ENCODE measurements around the gene PACS1. TPM values are rescaled to one million over a fixed set of nuclear protein-coding genes. Genes with fewer than 3 reads are reported as not detected.

The PACS1 gene
- total and polyA plus RNA-seq, 8 donors, result 14.7 to 269 (median 51.0) TPM

- H3K36me3 ChIP-seq, result peaks cover 0 to 12% (median 6%) of the 10 kb centered on the region in 4 donors
- peak overlapping the region in 2 of 4 donors; percentile 60 to 87 for H3K4me3 ChIP-seq
- H3K27me3 ChIP-seq, result peaks cover 0 to 47% (median 19%) of the 10 kb centered on the region in 3 donors
- 60 to 75% (median 74%) methylated on average over 2 of the region's 2 CpGs for WGBS, 5 donors
- peak overlapping the region in 2 of 5 donors; percentile 92 to 93 for H3K27ac ChIP-seq
- no peaks in the 10 kb centered on the region for H3K9me3 ChIP-seq
- peaks cover 25 to 60% (median 51%) of the 10 kb centered on the region in 4 donors for H3K4me1 ChIP-seq
- TF ChIP-seq POLR2A (IDR thresholded peaks at IDR 0.05) (no peak), CTCF (IDR thresholded peaks at IDR 0.05) (no peak), EP300 (IDR thresholded peaks at IDR 0.05) (no peak), POLR2AphosphoS5 (IDR thresholded peaks at IDR 0.05) (no peak)
- intact Hi-C loops (cut with DNase I; ENCODE audit: low total_unique reads), result no loop called here
- no peak for DNase-seq
Measured at GRCh38 chr11:66290330-66290621, 220.2 kb downstream of the PACS1 start.

GRCh38 chr11:66291303-66291705 lies 221.2 kb downstream of the PACS1 start:
- H3K9me3 ChIP-seq, result no peaks in the 10 kb centered on the region
- peaks cover 25 to 53% (median 49%) of the 10 kb centered on the region in 4 donors for H3K4me1 ChIP-seq
- peaks cover 0 to 8% (median 0%) of the 10 kb centered on the region in 4 donors for H3K36me3 ChIP-seq
- no peak for DNase-seq
- WGBS, 5 donors, result 8 to 17% (median 12%) methylated on average over 9 to 16 of the region's 16 CpGs
- TF ChIP-seq POLR2AphosphoS5 (IDR thresholded peaks at IDR 0.05), result no peak
- TF ChIP-seq CTCF (IDR thresholded peaks at IDR 0.05), result no peak
- TF ChIP-seq EP300 (IDR thresholded peaks at IDR 0.05), result no peak
- TF ChIP-seq POLR2A (IDR thresholded peaks at IDR 0.05), result no peak
- intact Hi-C loops (cut with DNase I; ENCODE audit: low total_unique reads), result no loop called here
- H3K4me3 ChIP-seq, result peak overlapping the region; percentile 54 to 69 (median 55)
- peak overlapping the region in 4 of 5 donors; percentile 50 to 72 (median 66) for H3K27ac ChIP-seq
- peaks cover 0 to 57% (median 19%) of the 10 kb centered on the region in 3 donors for H3K27me3 ChIP-seq

- H3K27me3 ChIP-seq, result peaks cover 0 to 58% (median 19%) of the 10 kb centered on the region in 3 donors
- H3K9me3 ChIP-seq, result no peaks in the 10 kb centered on the region
- H3K4me1 ChIP-seq, result peaks cover 25 to 51% (median 45%) of the 10 kb centered on the region in 4 donors
- TF ChIP-seq POLR2A (IDR thresholded peaks at IDR 0.05) (no peak), CTCF (IDR thresholded peaks at IDR 0.05) (no peak), EP300 (IDR thresholded peaks at IDR 0.05) (no peak), POLR2AphosphoS5 (IDR thresholded peaks at IDR 0.05) (no peak)
- peaks cover 0 to 3% (median 0%) of the 10 kb centered on the region in 4 donors for H3K36me3 ChIP-seq
- H3K27ac ChIP-seq, result peak within 1 kb of the TSS; percentile 50 to 72 (median 61)
- 1 to 4% (median 1%) methylated on average over 15 to 95 of the region's 95 CpGs for WGBS, 5 donors
- intact Hi-C loops (cut with DNase I; ENCODE audit: low total_unique reads), result no loop called here
- peak; percentile 44 to 70 for DNase-seq
- H3K4me3 ChIP-seq, result peak within 1 kb of the TSS; percentile 54 to 69 (median 55)
Measured at GRCh38 chr11:66291706-66292542, 221.9 kb downstream of the PACS1 start, which contains the start of gene TMEM151A. TMEM151A (plus strand) TSS chr11:66291894; CDS start chr11:66292014, 120 bp downstream.

- Histone ChIP-seq H3K27me3 (peaks cover 0 to 58% (median 19%) of the 10 kb centered on the region in 3 donors), H3K9me3 (no peaks in the 10 kb centered on the region), H3K4me1 (peaks cover 18 to 42% (median 37%) of the 10 kb centered on the region in 4 donors), H3K27ac (peak overlapping the region in 1 of 5 donors; percentile 72), H3K4me3 (peak overlapping the region; percentile 54 to 69 (median 55)), H3K36me3 (no peaks in the 10 kb centered on the region)
- TF ChIP-seq CTCF (IDR thresholded peaks at IDR 0.05) (no peak), POLR2AphosphoS5 (IDR thresholded peaks at IDR 0.05) (no peak), POLR2A (IDR thresholded peaks at IDR 0.05) (no peak), EP300 (IDR thresholded peaks at IDR 0.05) (no peak)
- 29 to 54% (median 30%) methylated on average over 8 to 17 of the region's 17 CpGs for WGBS, 5 donors
- intact Hi-C loops (cut with DNase I; ENCODE audit: low total_unique reads), result no loop called here
- no peak for DNase-seq
Measured at GRCh38 chr11:66292543-66293332, 222.7 kb downstream of the PACS1 start.

All from stomach (tissue), 9 donors.